ENCODE data around the gene AQP5. TPM values are rescaled to one million over a fixed set of nuclear protein-coding genes. Genes with fewer than 3 reads are reported as not detected.

AQP5 gene
- total RNA-seq, 3 donors from 2014 or later (not counting 1 experiment from before 2014, with no cell fraction given), result not detected

- DNase-seq, result no peak
These were observed 6.5 kb upstream of the AQP5 start for GRCh38 chr12:49954863-49955830.

GRCh38 chr12:49955899-49956662 lies 5.6 kb upstream of the AQP5 start:
- Histone ChIP-seq H3K9me3 (ENCODE audit: control insufficient read depth, insufficient read depth, low read length) (no peaks in the 10 kb centered on the region), H3K27ac (ENCODE audit: low read length) (no peak overlapping the region), H3K27me3 (ENCODE audit: control insufficient read depth, insufficient read depth, low read length) (peaks cover 30% of the 10 kb centered on the region), H3K4me1 (ENCODE audit: control insufficient read depth, insufficient read depth, low read length) (peaks cover 4% of the 10 kb centered on the region), H3K4me3 (ENCODE audit: low read length) (no peak overlapping the region), H3K36me3 (ENCODE audit: control insufficient read depth, insufficient read depth, low read length) (no peaks in the 10 kb centered on the region)
- no peak for TF ChIP-seq CTCF (IDR thresholded peaks at IDR 0.05)
- no peaks in the 10 kb centered on the region for H3K9me3 Mint-ChIP-seq
- ATAC-seq (no peak), DNase-seq (no peak)
- peaks cover 0 to 6% of the 10 kb centered on the region in 2 donors for H3K4me1 Mint-ChIP-seq
- intact Hi-C loops (cut with micrococcal nuclease), result no loop called here
- H3K27ac Mint-ChIP-seq, result no peak overlapping the region
- H3K36me3 Mint-ChIP-seq, result no peaks in the 10 kb centered on the region
- H3K4me3 Mint-ChIP-seq, result no peak overlapping the region
- H3K27me3 Mint-ChIP-seq (ENCODE audit: low read depth in 2 of 2), result peaks cover 56 to 68% of the 10 kb centered on the region in 2 donors
- 7% methylated on average over 10 of the region's 13 CpGs for WGBS (ENCODE audit: insufficient coverage)

More at GRCh38 chr12:49954863-49955830, 6.5 kb upstream of the AQP5 start:
- peaks cover 23% of the 10 kb centered on the region for H3K27me3 ChIP-seq (ENCODE audit: control insufficient read depth, insufficient read depth, low read length)
- no peak for ATAC-seq
- no peak overlapping the region for H3K27ac ChIP-seq (ENCODE audit: low read length)
- no peak overlapping the region for H3K4me3 Mint-ChIP-seq
- H3K36me3 ChIP-seq (ENCODE audit: control insufficient read depth, insufficient read depth, low read length), result no peaks in the 10 kb centered on the region
- peaks cover 57 to 59% of the 10 kb centered on the region in 2 donors for H3K27me3 Mint-ChIP-seq (ENCODE audit: low read depth in 2 of 2)
- H3K4me1 ChIP-seq (ENCODE audit: control insufficient read depth, insufficient read depth, low read length), result no peaks in the 10 kb centered on the region
- TF ChIP-seq CTCF (IDR thresholded peaks at IDR 0.05), result no peak
- no peaks in the 10 kb centered on the region for H3K9me3 ChIP-seq (ENCODE audit: control insufficient read depth, insufficient read depth, low read length)
- H3K27ac Mint-ChIP-seq, result no peak overlapping the region
- 17% methylated on average over 53 of the region's 53 CpGs for WGBS (ENCODE audit: insufficient coverage)
- no peak overlapping the region for H3K4me3 ChIP-seq (ENCODE audit: low read length)
- peaks cover 0 to under 1% of the 10 kb centered on the region in 2 donors for H3K4me1 Mint-ChIP-seq
- H3K36me3 Mint-ChIP-seq, result no peaks in the 10 kb centered on the region
- no peaks in the 10 kb centered on the region for H3K9me3 Mint-ChIP-seq
- intact Hi-C loops (cut with micrococcal nuclease), result no loop called here

- DNase-seq (no peak), ATAC-seq (no peak)
- TF ChIP-seq CTCF (IDR thresholded peaks at IDR 0.05), result no peak
- Mint-ChIP-seq H3K4me3 (no peak overlapping the region), H3K4me1 (peaks cover 0 to 6% of the 10 kb centered on the region in 2 donors), H3K9me3 (no peaks in the 10 kb centered on the region), H3K27me3 (ENCODE audit: low read depth in 2 of 2) (peaks cover 56 to 68% of the 10 kb centered on the region in 2 donors), H3K36me3 (no peaks in the 10 kb centered on the region), H3K27ac (no peak overlapping the region)
- intact Hi-C loops (cut with micrococcal nuclease), result no loop called here
- Histone ChIP-seq H3K4me3 (ENCODE audit: low read length) (no peak overlapping the region), H3K9me3 (ENCODE audit: control insufficient read depth, insufficient read depth, low read length) (no peaks in the 10 kb centered on the region), H3K27ac (ENCODE audit: low read length) (no peak overlapping the region), H3K36me3 (ENCODE audit: control insufficient read depth, insufficient read depth, low read length) (no peaks in the 10 kb centered on the region), H3K27me3 (ENCODE audit: control insufficient read depth, insufficient read depth, low read length) (peaks cover 30% of the 10 kb centered on the region), H3K4me1 (ENCODE audit: control insufficient read depth, insufficient read depth, low read length) (peaks cover 4% of the 10 kb centered on the region)
- WGBS (ENCODE audit: insufficient coverage), result 66% methylated on average over 5 of the region's 6 CpGs
These were observed 4.8 kb upstream of the AQP5 start for GRCh38 chr12:49956663-49957569.

Data from natural killer cell (primary cell).